NCI-H2171 (cell line): ENCODE data around the gene TFCP2L1.

Experiments used
- DNase-seq: peaks from one replicate; lab custom pipeline; 2025; lab: John Stamatoyannopoulos, UW

TFCP2L1 gene

DNA sequence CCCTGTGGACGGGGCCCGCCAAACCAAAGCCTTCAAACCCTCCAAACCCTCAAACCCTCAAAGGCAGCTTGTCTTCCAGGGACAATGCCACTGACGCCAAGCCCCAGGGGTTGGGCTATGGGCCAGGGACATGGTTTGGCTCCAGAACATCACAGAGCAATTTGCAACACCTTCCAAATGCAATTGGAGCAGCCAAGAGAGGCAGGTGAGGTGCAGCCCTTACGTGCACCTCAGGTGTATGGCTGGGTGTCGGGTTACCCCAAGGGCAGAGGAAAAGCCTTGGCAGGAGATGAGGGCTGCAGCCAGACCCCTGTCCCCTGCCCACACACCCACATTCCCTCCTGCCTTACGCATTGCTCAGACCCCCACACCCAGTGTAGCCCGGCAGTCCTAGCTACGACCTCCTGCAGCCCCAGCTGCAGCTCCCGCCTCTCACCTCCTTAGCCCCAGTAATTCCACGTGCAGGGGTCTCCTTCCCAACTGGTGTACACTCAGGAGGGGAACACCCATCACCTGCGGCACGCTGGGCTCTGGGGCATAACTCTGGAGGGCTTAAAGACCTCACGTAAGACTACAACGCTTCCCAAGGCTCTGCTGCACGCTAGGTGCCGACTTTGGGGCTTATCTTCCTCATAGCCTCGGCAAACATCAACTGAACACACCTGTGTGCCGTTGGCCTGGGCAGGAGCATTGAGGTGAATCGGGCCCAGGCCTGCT lies 88.7 kb downstream of the TFCP2L1 start:
- no peak for DNase-seq

DNA sequence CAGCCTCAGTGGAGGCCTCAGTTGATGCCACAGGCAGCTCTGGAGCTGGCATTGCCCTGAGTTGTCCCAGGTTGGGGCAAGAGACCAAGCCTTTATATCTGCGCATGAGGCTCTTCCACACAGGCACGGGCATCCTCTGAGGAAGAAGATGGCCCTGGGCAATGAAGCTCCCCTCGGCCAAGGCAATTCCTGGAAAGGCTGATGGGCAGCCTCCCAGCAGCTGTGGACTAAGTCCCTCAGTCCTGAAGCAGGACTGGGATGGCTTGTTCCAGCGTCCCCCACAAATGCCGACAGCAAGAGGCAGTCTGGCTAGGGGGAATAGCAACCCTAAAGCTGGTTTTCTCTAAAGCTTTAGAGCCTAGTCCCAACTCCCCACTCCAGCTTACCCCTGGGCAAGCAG lies 90.0 kb downstream of the TFCP2L1 start:
- no peak for DNase-seq

DNA sequence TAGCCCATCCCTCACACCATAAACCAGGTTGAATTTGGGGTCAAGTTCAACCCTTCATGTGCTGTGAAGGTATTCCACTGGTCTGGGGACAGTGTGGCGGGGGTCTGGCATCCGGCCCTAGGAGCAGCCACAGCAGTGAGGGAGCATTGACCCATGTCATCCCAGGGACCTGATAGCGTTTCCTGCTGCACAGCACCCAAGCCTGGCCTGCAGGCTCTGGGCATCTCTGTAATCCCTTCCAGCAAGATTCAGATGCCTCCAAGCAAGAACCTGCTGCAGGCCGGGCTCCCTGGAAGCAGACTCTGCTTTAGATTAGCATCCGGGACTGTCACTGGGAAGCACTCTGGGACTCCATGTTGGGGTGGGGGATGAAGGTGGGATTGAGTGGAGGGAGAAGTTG lies 90.4 kb downstream of the TFCP2L1 start:
- no peak for DNase-seq

DNA sequence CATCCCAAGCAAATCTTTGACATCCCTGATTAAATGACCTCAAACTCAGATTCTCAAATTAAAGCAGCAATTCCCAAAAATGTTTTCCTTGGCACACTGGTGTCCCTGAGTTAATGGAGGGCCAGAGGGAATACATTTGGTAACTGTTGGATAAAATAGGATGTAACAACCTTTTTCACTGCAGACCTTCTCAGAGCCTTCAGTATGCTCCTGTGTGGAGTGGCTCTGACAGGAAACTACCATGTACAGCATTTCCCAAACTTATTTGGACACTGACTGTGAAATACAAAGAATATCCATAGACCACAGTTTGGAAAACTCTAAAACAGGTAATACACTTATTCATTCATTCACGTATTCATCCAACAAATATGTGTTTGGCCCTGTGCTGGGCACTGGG lies 91.8 kb downstream of the TFCP2L1 start:
- no peak for DNase-seq

DNA sequence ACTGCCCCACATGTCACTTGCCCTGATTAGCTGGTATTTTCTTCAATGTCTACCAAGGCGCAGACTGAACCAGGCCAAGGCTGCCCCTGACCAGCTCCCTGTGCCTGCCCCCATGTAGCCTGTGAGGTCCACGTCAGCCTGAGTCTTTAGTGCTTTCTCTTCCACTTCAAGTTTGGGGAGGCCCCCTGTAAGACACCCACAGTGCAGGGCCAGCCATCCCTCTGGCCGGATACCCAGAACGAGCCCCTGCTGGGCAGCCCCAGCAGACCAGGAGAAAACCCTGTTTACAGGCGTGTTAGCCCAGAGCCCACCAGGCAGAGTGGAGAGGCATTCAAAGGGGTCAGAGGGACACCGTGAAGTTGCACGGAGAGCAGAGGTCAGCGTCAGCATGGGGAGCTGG lies 92.4 kb downstream of the TFCP2L1 start:
- no peak for DNase-seq

DNA sequence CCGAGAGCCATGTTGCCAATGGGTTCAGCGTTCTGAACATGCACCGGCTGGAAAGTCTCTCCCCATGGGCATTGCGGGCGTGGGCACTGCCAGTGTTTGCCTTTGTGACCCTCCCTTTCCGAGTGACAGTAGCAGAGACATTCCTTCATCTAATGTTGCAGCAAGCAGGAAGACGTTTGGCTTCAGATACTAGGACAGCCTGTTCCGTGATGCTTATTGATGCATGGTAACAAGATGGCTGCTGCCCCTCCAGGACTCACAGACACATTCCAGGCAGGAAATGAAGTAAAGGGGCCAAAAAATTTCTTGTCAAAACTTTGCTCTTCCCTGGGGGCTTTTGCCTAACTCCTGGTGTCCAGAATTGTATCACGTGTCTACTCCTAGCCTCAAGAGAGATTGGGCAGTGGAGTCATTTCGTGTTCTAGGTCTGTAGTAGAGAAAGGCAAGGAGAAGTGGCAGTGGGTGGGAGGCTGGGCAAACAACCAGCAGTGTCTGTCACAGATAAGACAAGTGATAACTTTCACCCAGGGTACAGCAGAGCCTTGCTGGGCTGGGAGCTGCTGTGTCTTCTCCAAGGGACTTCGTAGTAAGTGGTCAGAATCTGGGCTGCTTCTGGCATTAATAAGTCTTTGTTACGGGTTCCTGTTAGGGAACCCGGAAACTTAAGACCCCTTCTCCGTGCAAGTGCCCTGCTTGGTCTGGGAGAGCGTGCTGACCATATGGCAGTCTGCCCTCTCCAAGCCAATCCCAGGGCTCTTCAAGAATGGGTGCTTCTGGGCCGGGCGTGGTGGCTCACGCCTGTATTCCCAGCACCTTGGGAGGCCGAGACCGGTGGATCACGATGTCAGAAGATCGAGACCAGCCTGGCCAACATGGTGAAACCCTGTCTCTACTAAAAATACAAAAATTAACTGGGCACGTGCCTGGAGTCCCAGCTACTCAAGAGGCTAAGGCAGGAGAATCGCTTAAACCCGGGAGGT lies 93.5 kb downstream of the TFCP2L1 start:
- DNase-seq = no peak

DNA sequence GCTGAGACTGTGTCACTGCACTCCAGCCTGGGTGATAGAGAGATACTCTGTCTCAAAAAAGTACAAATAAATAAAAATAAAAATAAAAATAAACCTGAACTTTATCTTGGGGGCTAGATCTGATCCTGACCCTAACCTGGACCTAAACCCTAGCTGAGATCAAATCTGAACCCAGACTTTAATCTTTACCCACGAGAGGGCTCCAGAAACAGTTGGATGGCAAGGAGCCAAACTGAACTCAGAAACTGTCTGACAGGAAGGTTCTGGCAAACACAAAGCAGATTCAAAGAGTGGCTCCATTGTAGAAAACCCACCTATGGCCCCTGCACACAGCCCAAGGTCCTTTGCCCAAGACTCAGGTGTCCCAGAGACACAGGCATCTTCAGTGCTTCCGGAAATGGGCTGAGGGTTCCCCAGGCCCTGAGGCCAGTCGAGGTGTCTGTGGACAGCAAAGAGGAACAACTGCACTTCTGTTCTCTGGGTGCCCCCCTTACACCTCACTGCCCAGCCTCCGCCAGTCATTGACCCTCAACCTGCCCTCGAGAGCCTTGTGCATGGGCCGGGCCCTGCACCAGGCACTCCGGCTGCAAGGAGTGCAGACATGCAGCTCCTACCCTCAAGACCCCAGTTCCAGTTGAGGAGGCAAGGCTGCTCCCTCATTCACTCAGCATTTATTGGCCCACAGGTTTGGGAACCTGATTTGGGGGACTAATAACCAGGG lies 95.2 kb downstream of the TFCP2L1 start:
- DNase-seq = no peak

DNA sequence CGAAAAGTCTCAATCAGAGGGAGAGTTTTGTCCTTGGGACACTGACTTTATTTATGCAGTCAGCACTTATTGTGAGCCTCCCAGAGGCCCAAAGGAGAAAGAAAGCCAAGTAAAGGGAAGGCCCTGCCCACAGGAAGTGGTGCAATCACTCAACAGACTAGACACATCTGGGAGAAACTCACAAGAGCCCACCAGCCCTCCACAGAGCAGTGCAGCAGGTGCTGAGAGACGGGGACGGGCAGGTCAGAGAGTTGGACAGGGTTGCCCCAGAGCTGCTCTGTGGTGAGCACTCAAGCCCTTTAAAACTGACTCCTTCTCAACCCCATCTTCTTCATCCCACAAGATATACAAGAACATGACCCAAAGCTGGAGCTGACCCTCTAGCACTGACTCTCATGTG lies 96.0 kb downstream of the TFCP2L1 start:
- DNase-seq = no peak

DNA sequence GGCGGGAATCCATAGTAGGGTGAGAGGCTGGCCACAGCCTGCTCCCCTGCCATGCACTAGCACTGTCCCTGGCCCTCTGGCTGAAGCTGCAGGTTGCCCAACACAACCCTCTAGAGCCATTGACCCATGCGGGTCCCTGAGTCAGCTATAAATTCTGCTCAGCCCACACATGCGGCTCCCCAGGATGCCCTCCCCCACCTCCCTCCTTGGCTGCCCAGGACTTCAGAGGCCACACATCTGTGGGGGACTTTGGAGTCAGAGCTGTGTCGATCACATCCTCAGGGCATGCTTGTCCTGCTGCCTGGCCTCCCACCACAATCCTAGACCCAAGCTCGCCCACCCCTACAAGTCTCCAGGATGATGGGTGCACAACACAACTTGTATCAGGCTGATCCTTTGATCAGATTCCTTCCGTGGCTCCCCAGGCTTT lies 97.0 kb downstream of the TFCP2L1 start:
- no peak for DNase-seq

DNA sequence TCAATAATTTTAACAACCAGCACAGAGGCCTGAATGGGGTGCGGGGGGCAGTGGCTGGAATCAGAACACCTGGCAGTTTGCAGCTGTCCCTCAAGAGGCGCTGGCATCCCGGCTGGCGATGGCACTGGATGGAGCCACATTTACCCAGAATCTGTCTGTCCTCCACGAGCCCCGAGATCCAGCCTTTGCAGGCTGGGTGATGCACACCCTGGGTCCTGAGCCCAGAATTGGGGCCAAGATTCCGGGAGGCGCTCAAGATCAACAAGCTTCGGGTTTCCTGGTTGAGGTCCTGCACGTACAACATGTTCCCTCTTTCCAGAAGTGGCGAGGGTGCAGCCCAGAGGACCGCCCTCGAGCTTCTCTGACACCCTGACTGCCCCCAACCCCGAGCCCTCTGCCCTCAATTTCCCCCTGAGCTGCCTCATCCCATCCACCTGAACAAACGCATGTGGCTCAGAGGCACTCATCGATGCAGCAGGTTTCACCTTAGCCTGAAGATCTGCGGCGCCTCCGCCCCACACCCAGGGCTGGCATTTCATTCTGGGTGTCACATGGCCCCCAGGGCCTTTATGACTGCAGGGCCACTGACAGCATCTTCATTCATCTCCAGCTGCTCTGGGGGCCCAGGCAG lies 97.5 kb downstream of the TFCP2L1 start:
- DNase-seq = no peak

DNA sequence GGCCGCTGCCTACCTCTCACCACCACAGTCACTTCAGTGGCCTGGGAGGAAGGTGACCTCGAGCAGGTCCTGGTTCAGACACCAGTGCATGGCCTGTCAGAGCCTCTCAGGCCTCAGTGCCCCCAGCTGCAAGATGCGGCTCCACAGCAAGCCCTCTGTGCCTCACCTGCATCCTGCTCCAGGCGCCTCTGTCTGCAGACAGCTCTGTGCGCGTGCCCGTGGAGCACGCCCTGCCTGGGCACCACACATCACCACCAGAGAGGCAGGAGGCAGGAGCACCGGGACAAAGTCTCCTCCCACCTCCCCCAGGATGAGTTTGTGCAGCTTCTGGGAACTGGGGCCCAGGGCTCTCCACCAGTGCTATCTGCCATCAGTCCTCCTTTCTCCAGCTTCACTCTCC lies 98.7 kb downstream of the TFCP2L1 start:
- no peak for DNase-seq

DNA sequence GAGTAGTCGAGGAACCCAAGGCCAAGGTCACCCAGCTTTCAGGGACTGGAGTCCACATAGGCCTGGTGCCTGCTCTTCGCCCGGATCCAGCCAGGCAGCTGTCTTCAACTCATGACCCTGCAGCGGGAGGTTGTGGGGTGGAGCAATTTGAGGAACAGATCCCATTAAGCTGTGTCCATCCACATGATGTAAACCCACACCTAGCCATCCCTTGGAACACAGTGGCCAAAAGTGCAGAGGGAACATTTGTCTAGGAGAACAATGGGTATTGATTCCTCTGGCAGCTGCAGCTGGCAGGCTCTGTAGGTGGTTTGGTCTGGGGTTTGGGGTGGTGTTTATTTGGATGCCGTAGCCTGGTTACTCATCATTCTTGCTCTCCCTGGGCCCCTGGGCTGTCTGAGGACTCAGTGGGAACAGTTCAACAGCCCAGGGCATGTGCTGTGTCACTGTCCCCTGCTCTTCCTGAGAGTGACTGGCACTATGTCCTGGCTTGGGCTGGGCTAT lies 99.4 kb downstream of the TFCP2L1 start:
- no peak for DNase-seq

DNA sequence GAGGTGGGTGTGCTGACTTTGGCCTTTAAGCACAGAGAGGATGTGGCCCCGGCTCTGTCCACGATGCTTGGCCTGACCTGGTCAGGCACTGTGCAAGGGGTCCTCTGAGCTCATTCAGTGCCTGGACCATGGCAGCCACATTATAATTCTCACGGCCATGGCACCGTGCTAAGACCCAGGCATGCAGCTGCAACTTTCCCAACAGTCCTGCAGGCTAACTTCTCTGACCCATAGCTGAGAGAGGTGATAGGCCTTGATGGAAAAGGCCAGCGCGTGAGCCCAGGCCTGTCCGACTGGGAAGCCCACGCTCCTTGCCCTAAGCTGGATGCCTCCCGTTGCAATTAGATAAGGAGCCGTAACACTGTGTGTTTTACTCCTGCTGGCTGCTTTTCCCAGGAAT lies 99.9 kb downstream of the TFCP2L1 start:
- DNase-seq = no peak

DNA sequence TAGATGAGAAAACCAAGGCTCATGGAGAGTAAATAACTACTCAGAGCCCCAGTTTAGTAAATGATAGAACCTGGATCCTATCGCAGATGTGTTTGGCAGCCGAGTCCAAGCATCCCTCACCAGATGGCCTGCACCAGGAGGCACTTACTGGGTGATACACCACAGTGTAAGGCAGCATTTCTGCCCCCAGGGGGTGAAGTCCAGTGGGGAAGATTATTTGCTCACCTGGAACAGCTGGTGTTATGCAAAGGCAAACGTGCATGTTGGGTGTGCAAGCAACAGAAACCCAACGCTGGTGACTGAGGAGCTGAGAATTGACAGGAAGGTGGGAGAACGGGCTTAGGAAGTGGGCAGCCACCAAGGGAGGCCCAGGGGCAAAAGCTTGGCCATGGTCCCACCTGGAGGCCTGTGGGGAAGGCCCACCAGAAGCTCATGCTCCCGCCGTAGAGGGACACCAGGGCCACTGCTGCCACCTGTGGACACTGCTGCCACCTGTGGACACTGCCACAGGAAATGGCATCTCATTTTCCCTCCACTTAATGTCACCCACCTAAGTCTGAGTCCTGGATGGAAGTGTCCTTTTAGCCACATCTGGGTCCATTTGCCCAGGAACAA lies 100.6 kb downstream of the TFCP2L1 start:
- no peak for DNase-seq

DNA sequence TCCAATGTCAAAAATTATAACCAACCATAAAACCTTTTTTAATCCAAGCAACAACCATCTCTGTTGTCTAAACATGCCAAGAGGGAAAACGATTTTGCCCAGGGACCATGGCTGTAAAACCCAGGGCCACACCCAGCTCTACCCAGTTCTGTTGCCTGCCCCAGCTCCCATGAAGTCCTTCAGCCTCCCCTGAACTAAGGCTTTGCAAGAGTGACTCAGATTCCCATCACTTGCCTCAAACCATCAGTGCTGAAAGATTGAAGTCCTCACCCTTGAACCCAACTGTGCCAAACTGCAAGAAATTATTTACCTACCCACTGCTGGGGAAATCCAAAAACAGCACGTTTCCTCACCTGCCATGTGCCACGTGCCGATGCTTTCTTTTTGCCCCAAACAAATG lies 102.5 kb downstream of the TFCP2L1 start:
- DNase-seq = no peak

DNA sequence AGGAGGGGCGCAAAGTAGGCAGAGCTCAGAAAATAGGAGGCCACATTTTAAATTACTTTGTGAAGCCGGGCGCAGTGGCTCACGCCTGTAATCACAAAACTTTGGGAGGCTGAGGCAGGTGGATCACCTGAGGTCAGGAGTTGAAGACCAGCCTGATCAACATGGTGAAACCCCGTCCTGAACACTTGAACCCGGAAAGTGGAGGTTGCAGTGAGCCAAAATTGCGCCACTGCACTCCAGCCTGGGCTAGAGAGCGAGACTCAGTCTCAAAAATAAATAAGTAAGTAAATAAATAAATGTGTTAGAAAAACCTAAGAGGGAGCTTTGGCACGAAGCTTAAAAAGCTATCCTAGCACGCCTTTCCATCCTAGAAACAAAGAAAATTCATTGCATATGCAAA lies 105.5 kb downstream of the TFCP2L1 start:
- no peak for DNase-seq

DNA sequence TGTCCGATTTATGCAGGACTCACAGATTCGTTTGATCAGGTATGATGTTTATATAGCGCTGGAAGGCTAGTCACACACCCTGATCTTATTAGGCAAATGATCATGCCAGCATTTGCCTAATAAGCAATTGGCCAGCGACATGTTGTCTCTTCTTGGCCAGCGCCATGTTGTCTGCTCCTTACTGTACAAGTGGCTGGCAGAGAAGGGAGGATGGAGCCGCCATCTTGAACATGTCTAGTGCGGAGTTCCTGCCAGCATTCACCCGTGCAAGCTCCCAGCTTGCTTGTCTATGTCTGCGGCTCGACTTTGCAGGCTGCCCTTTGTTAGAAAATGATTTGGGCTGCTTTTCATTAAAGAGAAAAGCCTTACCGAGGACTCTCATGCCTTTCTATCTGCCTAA lies 106.3 kb downstream of the TFCP2L1 start:
- no peak for DNase-seq

DNA sequence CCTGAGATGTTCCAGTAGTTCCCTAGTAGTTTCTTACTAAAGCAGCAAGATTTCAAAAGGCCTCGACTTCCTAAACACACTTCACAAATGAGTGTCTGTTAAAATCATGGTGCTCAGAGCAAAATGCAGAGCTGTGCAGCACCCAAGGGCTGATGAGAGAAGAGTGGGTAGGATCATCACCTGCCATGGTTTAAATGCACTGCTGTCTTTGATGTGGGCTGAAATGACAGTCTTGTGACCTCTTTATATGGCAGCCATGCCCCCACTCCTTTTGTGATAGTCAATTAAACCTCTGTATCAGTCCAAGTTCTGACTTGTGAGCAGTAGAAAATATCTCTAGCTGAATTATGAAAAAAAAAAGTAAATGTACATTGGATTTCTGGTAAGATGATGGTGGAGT lies 107.1 kb downstream of the TFCP2L1 start:
- DNase-seq = no peak

DNA sequence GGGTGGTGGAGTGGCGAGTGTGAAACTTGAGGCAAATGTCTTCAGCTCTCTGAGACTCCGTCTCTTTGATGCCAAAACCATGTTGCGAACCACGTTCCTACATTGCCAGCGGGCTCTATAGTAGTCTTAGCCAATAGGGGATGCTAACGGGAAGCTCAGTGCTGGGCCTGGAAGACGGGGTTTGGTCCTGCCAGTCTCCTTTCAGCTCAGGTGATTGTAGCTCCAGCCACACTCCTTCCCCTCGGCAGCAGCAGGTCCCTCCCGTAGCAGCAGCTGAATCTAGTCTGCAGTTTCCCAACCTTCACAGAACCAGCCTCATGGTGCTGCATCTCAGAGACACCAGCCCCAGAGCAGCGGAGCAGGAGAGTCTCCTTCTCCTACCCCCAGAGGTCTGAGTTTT lies 109.7 kb downstream of the TFCP2L1 start:
- no peak for DNase-seq

DNA sequence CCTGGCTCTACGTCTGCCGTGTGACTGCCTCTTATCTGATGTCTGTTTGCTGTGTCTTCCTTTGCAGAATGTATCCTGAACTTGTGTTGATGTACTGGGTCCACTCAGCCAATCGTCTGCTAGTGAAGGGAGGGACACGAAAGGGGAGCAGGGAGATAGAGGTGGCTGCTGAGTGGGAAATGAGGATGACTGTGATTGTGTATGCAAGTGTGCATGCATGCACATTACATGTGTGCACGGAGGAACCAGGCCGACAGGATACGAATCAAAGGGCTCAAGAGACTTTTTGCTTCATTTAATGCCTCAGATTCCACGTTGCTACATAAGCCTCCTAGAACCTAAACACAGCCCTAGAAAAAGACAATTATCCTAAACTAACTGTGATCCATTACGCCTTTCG lies 111.2 kb downstream of the TFCP2L1 start:
- no peak for DNase-seq

DNA sequence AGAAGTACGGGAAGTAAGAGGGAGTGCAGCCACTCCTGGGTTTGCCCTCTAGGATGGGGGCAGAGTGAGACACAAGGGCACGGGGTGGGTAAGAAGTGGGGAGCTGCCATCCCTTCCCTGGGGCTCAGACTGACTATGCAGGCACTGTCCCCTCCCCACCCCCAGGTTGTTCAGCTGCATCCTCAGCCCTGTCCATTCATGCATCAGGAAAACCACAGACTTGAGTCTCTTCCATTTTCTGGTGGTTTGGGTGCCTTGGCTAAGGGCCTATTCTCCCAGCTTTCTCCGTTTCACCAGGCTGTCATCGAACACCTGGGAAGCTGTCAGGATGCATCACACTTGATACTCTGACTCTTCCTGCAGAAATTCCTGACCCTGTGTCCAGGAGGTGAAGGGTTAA lies 111.9 kb downstream of the TFCP2L1 start:
- DNase-seq = no peak

DNA sequence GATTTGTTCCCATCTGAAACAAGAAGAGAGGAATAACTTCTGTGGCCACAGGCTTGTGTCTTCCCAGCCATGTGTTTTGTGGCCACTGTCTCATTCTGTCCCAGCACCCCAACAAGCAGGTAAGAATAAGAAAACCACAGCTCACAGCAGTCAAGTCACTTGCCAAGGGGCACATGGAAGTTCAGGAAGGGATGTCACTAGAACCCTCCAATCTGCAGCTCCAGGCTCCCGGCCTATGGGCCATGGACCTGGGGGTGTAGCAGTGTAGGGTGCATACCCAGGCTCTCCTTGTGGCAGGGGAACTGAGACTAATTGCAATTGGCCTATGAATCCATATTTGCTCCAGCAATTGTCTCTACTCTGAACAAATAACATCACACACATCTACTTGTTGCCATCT lies 112.5 kb downstream of the TFCP2L1 start:
- DNase-seq = no peak
